GM21723 (cell line): Measurements from ENCODE around the gene NRBF2.
A peak's percentile ranks its signal among the peaks of the same experiment; 100 is the strongest.

Experiments
- ATAC-seq: cut with Tn5 transposase; IDR thresholded peaks from one replicate; pipeline ENCODE4 v1.9.1; 2021; ENCODE audit warnings: mild to moderate bottlenecking, moderate library complexity; ENCODE audit not compliant: unreplicated experiment

NRBF2 gene

GRCh38 chr10:63157845-63158624, 24.9 kb downstream of the NRBF2 start:
- peak; percentile 80 for ATAC-seq

- no peak for ATAC-seq
Measured at GRCh38 chr10:63161592-63161991, 28.5 kb downstream of the NRBF2 start.

- ATAC-seq = no peak
Measured at GRCh38 chr10:63164166-63164623, 31.1 kb downstream of the NRBF2 start.

- no peak for ATAC-seq
Measured at GRCh38 chr10:63165249-63165648, 32.1 kb downstream of the NRBF2 start.

- no peak for ATAC-seq
Measured at GRCh38 chr10:63166742-63167258, 33.7 kb downstream of the NRBF2 start.

GRCh38 chr10:63168821-63169462, 35.8 kb downstream of the NRBF2 start:
- ATAC-seq = no peak

GRCh38 chr10:63169624-63170023, 36.5 kb downstream of the NRBF2 start:
- no peak for ATAC-seq

GRCh38 chr10:63171255-63171855, 38.2 kb downstream of the NRBF2 start:
- ATAC-seq = no peak

GRCh38 chr10:63171926-63172325, 38.8 kb downstream of the NRBF2 start:
- ATAC-seq = no peak

- ATAC-seq = peak; percentile 98
Measured at GRCh38 chr10:63173468-63174232, 40.5 kb downstream of the NRBF2 start.

GRCh38 chr10:63175534-63175933, 42.4 kb downstream of the NRBF2 start:
- no peak for ATAC-seq

GRCh38 chr10:63192826-63193225, 59.7 kb downstream of the NRBF2 start:
- no peak for ATAC-seq

GRCh38 chr10:63197344-63198092, 64.4 kb downstream of the NRBF2 start:
- ATAC-seq = no peak

- no peak for ATAC-seq
Measured at GRCh38 chr10:63199716-63200115, 66.6 kb downstream of the NRBF2 start.

- ATAC-seq = no peak
Measured at GRCh38 chr10:63200431-63200830, 67.3 kb downstream of the NRBF2 start.

GRCh38 chr10:63201118-63201517, 68.0 kb downstream of the NRBF2 start:
- ATAC-seq = no peak
